Bronchial epithelial cell (primary cell): Measurements from ENCODE around the gene SH2B2. TPM values are rescaled to one million over a fixed set of nuclear protein-coding genes. Genes with fewer than 3 reads are reported as not detected.
A peak's percentile ranks its signal among the peaks of the same experiment; 100 is the strongest.

Experiments
- DNase-seq: peaks from one replicate; pipeline ENCODE4 v3.0.0-alpha.2; 2010; ENCODE audit warnings: low read depth
- FAIRE-seq: peaks from 2 replicates; lab custom pipeline; 2011; peaks lifted over from hg19 to GRCh38; lab: Jason Lieb, UNC
- H3K27me3 ChIP-seq: 2 replicates; pipeline ENCODE4 v1.5.1; 2011; ENCODE audit warnings: low read length; ENCODE audit not compliant: control insufficient read depth, insufficient read depth
- H3K36me3 ChIP-seq: 2 replicates; pipeline ENCODE4 v1.5.1; 2011; ENCODE audit warnings: low read length; ENCODE audit not compliant: control insufficient read depth, insufficient read depth
- H3K4me3 ChIP-seq: 2 replicates; pipeline ENCODE4 v1.5.1; 2011; ENCODE audit warnings: mild to moderate bottlenecking, low read depth, low read length, control low read depth
- total RNA-seq: library from RNA; depleted of rRNA; stranded (reverse); fragments of >200 nt; gene quantifications from 2 replicates; pipeline ENCODE4 v1.2.1, GENCODE V29; 2014
- TF ChIP-seq, protein P1 (sequence below): IDR thresholded peaks from 2 replicates; pipeline ENCODE4 v1.5.1; 2011; ENCODE audit warnings: mild to moderate bottlenecking, moderate library complexity, low read length, control low read depth, inconsistent platforms; ENCODE audit not compliant: insufficient read depth, severe bottlenecking

SH2B2 gene
- total RNA-seq, 1 donor from 2014 or later: 1.8 TPM

DNA sequence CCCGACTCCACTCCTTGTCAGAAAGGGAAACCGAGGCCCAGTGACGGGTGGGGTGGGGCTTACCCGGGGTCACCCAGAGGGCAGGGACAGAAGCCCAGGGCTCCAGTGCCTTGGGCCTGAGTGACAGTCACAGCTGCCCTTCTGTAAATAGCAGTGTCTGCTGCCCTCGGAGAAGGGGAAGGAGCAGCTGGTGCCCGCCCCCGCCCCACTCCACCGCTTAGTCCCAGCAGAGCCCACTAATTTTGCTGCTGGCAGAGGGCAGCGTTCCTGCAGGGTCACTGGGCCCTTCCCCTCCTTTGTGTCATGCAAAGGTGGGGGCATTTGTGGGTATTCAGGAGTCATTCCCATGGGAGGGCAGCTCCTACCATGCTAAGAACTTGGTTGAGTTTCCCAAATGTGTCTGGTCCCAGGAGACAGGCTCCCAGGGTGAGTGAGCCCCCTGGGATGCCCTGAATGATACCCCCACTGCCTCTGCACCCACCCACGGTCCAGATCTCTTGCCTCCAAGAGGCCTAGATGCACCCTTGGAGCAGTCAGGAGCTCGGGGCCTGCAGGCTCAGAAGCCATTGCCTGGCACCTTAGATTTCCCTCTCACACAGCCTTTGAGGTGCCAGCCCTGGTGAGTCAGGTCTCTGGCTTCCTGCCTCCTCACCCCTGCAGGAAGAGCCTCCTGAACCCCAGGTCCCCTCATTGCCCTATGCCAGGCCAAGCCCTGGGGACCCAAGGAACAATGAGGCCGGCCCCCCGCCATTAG lies 17.2 kb downstream of the SH2B2 start:
- no peak for DNase-seq
- Histone ChIP-seq H3K36me3 (no peaks in the 10 kb centered on the region), H3K27me3 (peaks cover 4% of the 10 kb centered on the region), H3K4me3 (no peak overlapping the region)
- TF ChIP-seq, protein P1, sequence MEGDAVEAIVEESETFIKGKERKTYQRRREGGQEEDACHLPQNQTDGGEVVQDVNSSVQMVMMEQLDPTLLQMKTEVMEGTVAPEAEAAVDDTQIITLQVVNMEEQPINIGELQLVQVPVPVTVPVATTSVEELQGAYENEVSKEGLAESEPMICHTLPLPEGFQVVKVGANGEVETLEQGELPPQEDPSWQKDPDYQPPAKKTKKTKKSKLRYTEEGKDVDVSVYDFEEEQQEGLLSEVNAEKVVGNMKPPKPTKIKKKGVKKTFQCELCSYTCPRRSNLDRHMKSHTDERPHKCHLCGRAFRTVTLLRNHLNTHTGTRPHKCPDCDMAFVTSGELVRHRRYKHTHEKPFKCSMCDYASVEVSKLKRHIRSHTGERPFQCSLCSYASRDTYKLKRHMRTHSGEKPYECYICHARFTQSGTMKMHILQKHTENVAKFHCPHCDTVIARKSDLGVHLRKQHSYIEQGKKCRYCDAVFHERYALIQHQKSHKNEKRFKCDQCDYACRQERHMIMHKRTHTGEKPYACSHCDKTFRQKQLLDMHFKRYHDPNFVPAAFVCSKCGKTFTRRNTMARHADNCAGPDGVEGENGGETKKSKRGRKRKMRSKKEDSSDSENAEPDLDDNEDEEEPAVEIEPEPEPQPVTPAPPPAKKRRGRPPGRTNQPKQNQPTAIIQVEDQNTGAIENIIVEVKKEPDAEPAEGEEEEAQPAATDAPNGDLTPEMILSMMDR: no peak
- no peak for FAIRE-seq

DNA sequence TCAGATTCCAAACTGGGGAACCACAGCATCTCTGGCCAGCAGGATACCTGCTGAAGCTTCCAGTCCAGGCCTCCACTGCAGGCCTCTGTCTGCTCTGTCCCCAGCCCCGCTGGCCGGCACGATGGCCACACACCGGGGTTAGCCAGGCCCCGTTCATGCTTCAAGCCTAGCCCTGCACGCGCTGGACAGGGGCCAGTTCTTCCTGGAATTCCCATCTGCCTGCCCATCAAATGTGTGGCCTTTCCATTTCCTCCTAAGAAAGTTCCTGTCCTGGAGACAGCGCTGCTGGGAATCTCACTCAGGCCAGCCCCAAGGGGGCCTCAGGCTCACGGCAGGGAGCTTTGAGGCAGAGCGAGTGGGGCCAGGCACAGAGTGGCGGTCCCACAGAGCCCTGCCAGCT lies 18.0 kb downstream of the SH2B2 start:
- Histone ChIP-seq H3K27me3 (peaks cover 3% of the 10 kb centered on the region), H3K4me3 (no peak overlapping the region), H3K36me3 (no peaks in the 10 kb centered on the region)
- no peak for FAIRE-seq
- TF ChIP-seq, protein P1: no peak
- DNase-seq: no peak

DNA sequence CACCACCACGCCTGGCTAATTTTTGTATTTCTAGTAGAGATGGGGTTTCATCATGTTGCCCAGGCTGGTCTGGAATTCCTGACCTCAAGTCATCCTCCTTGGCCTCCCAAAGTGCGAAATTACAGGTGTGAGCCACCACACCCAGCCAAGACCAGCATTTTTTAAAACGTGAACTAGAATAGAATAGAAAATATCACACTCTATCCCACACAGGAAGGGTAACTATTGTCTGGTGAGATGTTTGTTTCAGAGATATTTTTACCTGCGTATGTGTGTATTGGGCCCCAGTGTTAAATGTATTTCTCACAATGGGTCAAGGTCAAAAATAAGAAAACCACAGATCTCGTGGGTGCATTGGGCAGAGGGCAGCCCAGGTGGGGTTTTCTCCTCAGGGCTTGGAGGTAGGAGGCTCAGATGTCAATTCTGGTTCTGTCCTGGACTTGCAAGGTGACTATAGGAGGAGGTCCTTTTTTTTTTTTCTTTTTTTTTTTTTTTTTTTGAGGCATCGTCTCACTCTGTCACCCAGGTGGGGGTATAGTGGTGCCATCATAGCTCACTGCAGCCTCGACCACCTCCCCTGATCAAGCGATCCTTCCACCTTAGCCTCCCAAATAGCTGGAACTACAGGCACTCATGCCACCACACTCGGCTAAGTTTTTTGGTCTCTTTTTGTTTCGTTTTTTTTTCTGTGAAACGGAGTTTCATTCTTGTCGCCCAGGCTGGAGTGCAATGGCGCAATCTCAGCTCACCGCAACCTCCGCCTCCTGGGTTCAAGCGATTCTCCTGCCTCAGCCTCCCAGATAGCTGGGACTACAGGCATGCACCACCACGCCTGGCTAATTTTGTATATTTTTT lies 19.0 kb downstream of the SH2B2 start:
- Histone ChIP-seq H3K4me3 (no peak overlapping the region), H3K27me3 (no peaks in the 10 kb centered on the region), H3K36me3 (no peaks in the 10 kb centered on the region)
- DNase-seq (no peak), FAIRE-seq (no peak)
- TF ChIP-seq, protein P1: no peak

DNA sequence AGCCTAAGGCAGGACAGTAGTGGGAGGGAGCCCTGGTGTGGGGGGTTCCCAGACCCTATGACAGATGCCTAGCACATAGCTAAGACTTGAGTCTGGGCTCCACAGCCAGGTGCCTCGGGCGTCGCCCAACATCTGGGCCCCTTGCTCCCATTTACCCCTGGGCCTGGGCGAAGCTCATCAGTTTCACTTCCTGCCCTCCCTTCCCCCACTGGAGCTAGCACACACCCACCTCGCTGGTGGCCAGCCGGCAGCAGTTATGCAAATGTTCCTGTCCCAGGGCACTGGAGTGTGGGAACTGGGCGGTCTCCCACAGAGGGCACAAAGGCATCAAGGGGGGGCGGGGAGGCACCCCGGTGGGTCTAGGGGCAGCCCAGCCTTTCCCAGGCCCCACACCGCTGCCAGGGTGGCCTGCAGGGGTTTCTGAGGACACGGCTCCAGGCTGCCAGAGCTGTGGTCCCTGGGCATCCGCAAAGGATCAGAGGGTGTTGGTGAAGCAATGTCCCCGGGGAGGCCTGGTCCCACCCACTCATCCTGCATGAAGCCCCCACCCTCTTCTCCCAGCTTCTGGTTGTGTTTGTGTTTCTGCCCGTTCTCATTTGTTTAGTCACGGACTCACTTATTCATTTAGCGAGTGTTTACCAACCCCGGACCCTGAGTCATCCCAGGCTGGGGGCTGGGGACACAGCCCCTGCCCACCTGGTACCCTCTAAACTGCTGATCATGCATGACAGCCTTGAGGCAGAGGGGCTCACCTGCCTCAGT lies 20.4 kb downstream of the SH2B2 start:
- no peaks in the 10 kb centered on the region for H3K36me3 ChIP-seq
- TF ChIP-seq, protein P1: no peak
- DNase-seq (peak; percentile 43), FAIRE-seq (no peak)
- H3K4me3 ChIP-seq: no peak overlapping the region
- H3K27me3 ChIP-seq: no peaks in the 10 kb centered on the region

DNA sequence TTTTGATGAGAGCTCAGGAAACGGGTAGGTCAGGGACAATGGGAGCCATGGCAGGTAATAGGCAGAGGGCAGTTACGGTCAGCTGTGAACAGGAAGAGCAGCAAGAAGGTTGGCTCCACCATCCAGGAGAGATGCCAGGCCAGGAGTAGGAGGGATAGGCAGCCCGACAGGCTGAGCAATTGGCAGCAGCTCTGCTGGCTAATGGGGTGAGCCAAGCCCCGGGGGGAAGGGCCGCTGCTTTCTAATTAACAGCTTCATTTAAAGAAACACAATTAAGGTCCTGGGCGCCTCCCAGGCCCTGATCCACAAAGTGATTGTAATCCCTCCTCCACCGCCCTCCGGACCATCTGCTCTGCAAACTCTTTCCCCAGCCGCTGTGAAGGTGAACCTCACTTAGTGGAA lies 23.7 kb downstream of the SH2B2 start:
- Histone ChIP-seq H3K27me3 (no peaks in the 10 kb centered on the region), H3K36me3 (no peaks in the 10 kb centered on the region), H3K4me3 (no peak overlapping the region)
- TF ChIP-seq, protein P1: no peak
- DNase-seq: no peak
- no peak for FAIRE-seq
